ENCODE measurements around the gene ABHD15. TPM values are rescaled to one million over a fixed set of nuclear protein-coding genes. Genes with fewer than 3 reads are reported as not detected.

The ABHD15 gene
- total RNA-seq, 1 donor from 2014 or later: 5.2 TPM

- no peak overlapping the region for H3K27ac ChIP-seq (ENCODE audit: low read depth, low read length)
Observed at GRCh38 chr17:29595107-29595942, 28.5 kb upstream of the ABHD15 start.

GRCh38 chr17:29594519-29595090 lies 27.8 kb upstream of the ABHD15 start:
- Histone ChIP-seq H3K9me3 (ENCODE audit: control insufficient read depth in 3 of 3, low read length in 3 of 3) (no peaks in the 10 kb centered on the region), H3K27me3 (ENCODE audit: control insufficient read depth in 3 of 3, insufficient read depth in 3 of 3, low read length in 3 of 3) (no peaks in the 10 kb centered on the region), H3K4me1 (ENCODE audit: control insufficient read depth in 3 of 3, insufficient read depth in 3 of 3, low read length in 3 of 3) (peaks cover 53 to 62% (median 62%) of the 10 kb centered on the region in 3 donors), H3K36me3 (ENCODE audit: control insufficient read depth in 3 of 3, insufficient read depth in 3 of 3, low read length in 3 of 3) (no peaks in the 10 kb centered on the region), H3K27ac (ENCODE audit: low read depth, low read length) (no peak overlapping the region), H3K9ac (ENCODE audit: low read depth in 1 of 3, low read length in 3 of 3) (peak overlapping the region in 1 of 3 donors; percentile 25), H3K4me3 (ENCODE audit: low read length in 3 of 3) (peak overlapping the region in 1 of 3 donors; percentile 43)

More at GRCh38 chr17:29595107-29595942, 28.5 kb upstream of the ABHD15 start:
- H3K36me3 ChIP-seq (ENCODE audit: control insufficient read depth in 3 of 3, insufficient read depth in 3 of 3, low read length in 3 of 3): no peaks in the 10 kb centered on the region
- no peak overlapping the region for H3K9ac ChIP-seq (ENCODE audit: low read depth in 1 of 3, low read length in 3 of 3)
- H3K9me3 ChIP-seq (ENCODE audit: control insufficient read depth in 3 of 3, low read length in 3 of 3): no peaks in the 10 kb centered on the region
- no peaks in the 10 kb centered on the region for H3K27me3 ChIP-seq (ENCODE audit: control insufficient read depth in 3 of 3, insufficient read depth in 3 of 3, low read length in 3 of 3)
- no peak overlapping the region for H3K4me3 ChIP-seq (ENCODE audit: low read length in 3 of 3)
- peaks cover 47 to 56% (median 56%) of the 10 kb centered on the region in 3 donors for H3K4me1 ChIP-seq (ENCODE audit: control insufficient read depth in 3 of 3, insufficient read depth in 3 of 3, low read length in 3 of 3)

GRCh38 chr17:29593591-29594518 lies 27.0 kb upstream of the ABHD15 start:
- Histone ChIP-seq H3K27me3 (ENCODE audit: control insufficient read depth in 3 of 3, insufficient read depth in 3 of 3, low read length in 3 of 3) (no peaks in the 10 kb centered on the region), H3K36me3 (ENCODE audit: control insufficient read depth in 3 of 3, insufficient read depth in 3 of 3, low read length in 3 of 3) (no peaks in the 10 kb centered on the region), H3K9ac (ENCODE audit: low read depth in 1 of 3, low read length in 3 of 3) (peak overlapping the region; percentile 47 to 75 (median 50)), H3K4me1 (ENCODE audit: control insufficient read depth in 3 of 3, insufficient read depth in 3 of 3, low read length in 3 of 3) (peaks cover 53 to 62% (median 62%) of the 10 kb centered on the region in 3 donors), H3K9me3 (ENCODE audit: control insufficient read depth in 3 of 3, low read length in 3 of 3) (no peaks in the 10 kb centered on the region), H3K27ac (ENCODE audit: low read depth, low read length) (no peak overlapping the region), H3K4me3 (ENCODE audit: low read length in 3 of 3) (peak overlapping the region; percentile 55 to 66 (median 65))

DNA sequence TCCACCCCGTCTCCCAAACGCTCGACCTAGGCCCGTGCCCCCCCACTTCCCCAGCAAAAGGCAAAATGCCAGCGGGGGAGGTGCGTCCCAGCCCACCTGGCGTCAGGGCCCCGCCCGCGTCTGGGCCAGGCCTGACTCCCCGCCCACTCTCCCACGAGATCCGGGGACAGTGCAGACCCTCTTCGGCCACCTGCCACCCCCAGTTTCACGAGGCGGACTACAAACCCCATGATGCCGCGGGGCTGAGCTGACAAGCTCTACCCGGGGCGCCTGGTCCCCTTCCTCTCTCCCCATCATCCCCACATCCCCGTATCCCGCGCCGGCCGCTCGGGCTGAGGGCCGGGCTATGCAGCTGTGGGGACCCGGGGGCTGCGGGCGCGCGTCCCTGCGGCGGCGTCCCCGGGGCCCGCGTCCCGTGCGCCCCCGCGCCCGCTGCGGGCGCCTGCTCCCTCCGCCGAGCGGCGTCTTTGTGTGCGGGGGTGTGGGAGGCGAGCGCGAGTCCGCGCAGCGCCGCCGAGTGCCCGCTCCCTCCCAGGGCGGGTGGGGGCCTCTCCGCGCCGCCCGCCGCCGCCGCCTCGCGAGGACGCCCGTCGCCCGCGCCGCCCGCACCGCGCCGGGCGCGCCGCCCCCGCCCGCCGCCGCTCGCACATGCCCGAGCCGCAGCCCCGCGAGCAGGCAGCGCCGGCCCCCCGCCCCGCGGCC lies 26.2 kb upstream of the ABHD15 start, which contains the start of gene ANKRD13B:
Gene ANKRD13B (plus strand): TSS at position 283 of the 702 bp plus-strand sequence. CDS start 490 bp downstream, outside the sequence.
- Histone ChIP-seq H3K4me3 (ENCODE audit: low read length in 3 of 3) (peak within 1 kb of the TSS; percentile 69 to 88 (median 81)), H3K36me3 (ENCODE audit: control insufficient read depth in 3 of 3, insufficient read depth in 3 of 3, low read length in 3 of 3) (no peaks in the 10 kb centered on the region), H3K27ac (ENCODE audit: low read depth, low read length) (peak within 1 kb of the TSS; percentile 77), H3K9me3 (ENCODE audit: control insufficient read depth in 3 of 3, low read length in 3 of 3) (no peaks in the 10 kb centered on the region), H3K9ac (ENCODE audit: low read depth in 1 of 3, low read length in 3 of 3) (peak within 1 kb of the TSS; percentile 49 to 90 (median 52)), H3K27me3 (ENCODE audit: control insufficient read depth in 3 of 3, insufficient read depth in 3 of 3, low read length in 3 of 3) (no peaks in the 10 kb centered on the region), H3K4me1 (ENCODE audit: control insufficient read depth in 3 of 3, insufficient read depth in 3 of 3, low read length in 3 of 3) (peaks cover 59 to 71% (median 69%) of the 10 kb centered on the region in 3 donors)

DNA sequence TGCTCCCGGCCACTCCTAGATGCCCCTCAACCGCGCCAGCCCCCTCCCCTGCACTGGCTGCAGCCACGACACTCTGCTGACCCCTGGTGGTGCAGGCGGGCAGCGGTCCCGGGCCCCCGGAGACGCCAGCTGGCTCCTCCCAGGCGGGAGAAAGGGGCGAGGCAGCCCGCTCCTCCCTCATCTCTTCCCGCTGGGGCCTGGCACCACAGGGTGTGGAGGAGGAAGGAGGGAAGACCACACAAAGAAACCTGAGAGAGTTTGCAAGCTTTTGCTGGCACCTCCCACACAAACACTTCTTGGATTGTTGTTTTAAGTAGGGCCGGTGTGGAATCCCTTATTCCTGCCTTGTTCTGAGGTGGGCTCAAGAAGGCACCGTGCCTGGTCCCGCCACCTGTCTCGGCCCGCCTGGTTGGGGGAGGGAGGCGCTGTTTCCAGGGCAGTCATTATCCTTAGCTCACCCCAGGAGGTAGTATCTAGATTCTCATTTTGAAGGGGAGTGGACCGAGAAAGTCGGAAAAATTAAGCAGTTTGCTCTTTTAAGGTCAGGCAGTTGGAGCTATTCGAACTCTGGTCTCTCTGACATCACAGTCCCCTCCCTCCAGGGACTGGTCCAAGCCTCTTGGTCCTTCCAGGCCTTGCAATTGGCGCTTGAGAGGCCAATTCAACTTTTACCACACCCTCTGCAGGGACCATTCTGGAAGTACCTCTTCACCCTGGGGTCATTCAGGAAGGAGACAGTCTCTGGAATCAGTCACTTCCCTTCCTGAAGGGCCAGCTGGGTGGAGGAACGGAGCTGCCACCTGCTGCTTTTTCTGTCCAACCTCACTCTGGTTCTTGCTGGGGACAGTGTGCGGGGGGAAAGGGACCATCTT lies 25.1 kb upstream of the ABHD15 start:
- Histone ChIP-seq H3K4me1 (ENCODE audit: control insufficient read depth in 3 of 3, insufficient read depth in 3 of 3, low read length in 3 of 3) (peaks cover 66 to 78% (median 72%) of the 10 kb centered on the region in 3 donors), H3K9ac (ENCODE audit: low read depth in 1 of 3, low read length in 3 of 3) (peak overlapping the region; percentile 49 to 90 (median 69)), H3K36me3 (ENCODE audit: control insufficient read depth in 3 of 3, insufficient read depth in 3 of 3, low read length in 3 of 3) (no peaks in the 10 kb centered on the region), H3K9me3 (ENCODE audit: control insufficient read depth in 3 of 3, low read length in 3 of 3) (no peaks in the 10 kb centered on the region), H3K4me3 (ENCODE audit: low read length in 3 of 3) (peak overlapping the region; percentile 69 to 88 (median 81)), H3K27ac (ENCODE audit: low read depth, low read length) (peak overlapping the region; percentile 77), H3K27me3 (ENCODE audit: control insufficient read depth in 3 of 3, insufficient read depth in 3 of 3, low read length in 3 of 3) (no peaks in the 10 kb centered on the region)

DNA sequence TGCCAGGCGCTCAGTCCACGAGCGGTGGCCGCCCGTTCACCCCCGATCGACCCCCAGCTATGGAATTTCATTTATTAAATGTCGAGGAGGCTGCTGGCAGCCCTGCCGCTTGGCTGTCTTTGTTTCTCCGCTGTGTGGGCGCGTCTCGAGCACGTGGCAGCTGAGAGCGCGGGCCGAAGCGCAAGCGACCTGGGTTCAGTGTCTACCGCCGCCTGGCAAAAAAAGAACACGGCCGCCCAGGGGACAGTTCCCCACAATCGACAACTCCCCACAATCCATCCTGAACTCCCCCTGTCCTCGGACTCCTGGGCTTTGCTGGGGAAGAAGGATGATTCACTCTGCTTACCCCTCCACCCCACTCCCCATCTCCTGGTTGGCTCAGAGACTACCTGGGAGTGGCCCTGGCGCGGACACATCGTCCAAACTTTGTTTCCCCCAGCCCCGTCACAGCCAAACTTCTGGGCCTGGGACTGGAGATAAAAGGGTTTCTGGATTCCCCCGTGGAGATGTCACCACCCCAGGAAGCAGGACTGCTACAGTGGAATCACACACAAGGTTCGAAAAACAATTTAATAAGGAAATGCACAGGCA lies 24.4 kb upstream of the ABHD15 start:
- H3K9me3 ChIP-seq (ENCODE audit: control insufficient read depth in 3 of 3, low read length in 3 of 3): no peaks in the 10 kb centered on the region
- H3K36me3 ChIP-seq (ENCODE audit: control insufficient read depth in 3 of 3, insufficient read depth in 3 of 3, low read length in 3 of 3): no peaks in the 10 kb centered on the region
- peak overlapping the region; percentile 69 to 88 (median 81) for H3K4me3 ChIP-seq (ENCODE audit: low read length in 3 of 3)
- no peaks in the 10 kb centered on the region for H3K27me3 ChIP-seq (ENCODE audit: control insufficient read depth in 3 of 3, insufficient read depth in 3 of 3, low read length in 3 of 3)
- H3K9ac ChIP-seq (ENCODE audit: low read depth in 1 of 3, low read length in 3 of 3): peak overlapping the region in 2 of 3 donors; percentile 69 to 90
- H3K27ac ChIP-seq (ENCODE audit: low read depth, low read length): peak overlapping the region; percentile 77
- H3K4me1 ChIP-seq (ENCODE audit: control insufficient read depth in 3 of 3, insufficient read depth in 3 of 3, low read length in 3 of 3): peaks cover 71 to 80% (median 74%) of the 10 kb centered on the region in 3 donors

DNA sequence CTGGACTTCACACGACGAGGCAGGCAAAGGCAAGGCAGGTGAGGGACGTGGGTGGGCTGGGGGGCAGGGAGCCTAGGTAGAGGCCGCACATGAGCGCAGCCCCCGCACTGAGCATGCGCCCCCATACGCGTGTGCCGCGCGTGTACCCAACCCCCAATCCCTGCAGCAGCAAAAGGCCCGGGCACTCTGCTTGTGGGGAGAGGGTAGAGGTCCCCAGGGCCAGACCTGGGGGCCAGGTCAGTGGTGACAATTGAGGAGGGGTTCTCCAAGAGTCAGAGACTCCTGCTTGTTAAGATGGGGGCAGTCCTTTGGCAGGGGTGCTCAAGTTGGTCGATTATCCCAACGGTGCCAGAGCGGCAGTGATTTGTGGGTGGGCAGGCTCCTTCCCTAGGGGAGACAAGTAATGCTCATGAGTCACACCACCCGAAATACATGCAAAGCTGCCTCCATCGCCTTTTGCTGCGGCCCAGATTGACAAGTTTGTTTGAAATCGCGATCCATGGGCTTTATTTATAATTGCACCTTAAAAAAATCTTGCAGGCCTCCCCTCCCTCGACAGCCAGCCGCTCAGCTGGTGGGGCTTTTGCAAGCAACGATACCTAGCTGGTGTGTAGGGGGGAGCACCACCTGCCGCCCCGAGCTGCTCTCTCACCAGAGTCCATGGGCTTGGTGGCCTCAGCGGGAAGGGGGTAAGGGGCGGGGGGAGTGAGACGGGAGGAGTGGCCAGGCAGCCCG lies 23.7 kb upstream of the ABHD15 start:
- H3K4me1 ChIP-seq (ENCODE audit: control insufficient read depth in 3 of 3, insufficient read depth in 3 of 3, low read length in 3 of 3): peaks cover 71 to 81% (median 72%) of the 10 kb centered on the region in 3 donors
- H3K4me3 ChIP-seq (ENCODE audit: low read length in 3 of 3): peak overlapping the region; percentile 76 to 88 (median 81)
- no peaks in the 10 kb centered on the region for H3K27me3 ChIP-seq (ENCODE audit: control insufficient read depth in 3 of 3, insufficient read depth in 3 of 3, low read length in 3 of 3)
- no peaks in the 10 kb centered on the region for H3K36me3 ChIP-seq (ENCODE audit: control insufficient read depth in 3 of 3, insufficient read depth in 3 of 3, low read length in 3 of 3)
- H3K9ac ChIP-seq (ENCODE audit: low read depth in 1 of 3, low read length in 3 of 3): peak overlapping the region; percentile 73 to 90 (median 83)
- peak overlapping the region; percentile 77 for H3K27ac ChIP-seq (ENCODE audit: low read depth, low read length)
- H3K9me3 ChIP-seq (ENCODE audit: control insufficient read depth in 3 of 3, low read length in 3 of 3): no peaks in the 10 kb centered on the region

Data from skeletal muscle tissue (tissue), 4 donors.